Transverse colon (tissue), 4 donors: ENCODE measurements around the gene MB. TPM values are rescaled to one million over a fixed set of nuclear protein-coding genes. Genes with fewer than 3 reads are reported as not detected.

Experiments
- DNase-seq: peaks from one replicate; pipeline ENCODE4 v3.0.0-alpha.2; 2019
- H3K27ac ChIP-seq, 4 donors: fragments of 200-600 bp; sonication (generic); 2 replicates each; pipeline ENCODE4 v1.5.1; 2016 to 2018; ENCODE audit warnings: inconsistent platforms in 4 of 4
- H3K27me3 ChIP-seq: fragments of 200-600 bp; sonication (generic); 2 replicates; pipeline ENCODE4 v1.5.1; 2017; ENCODE audit warnings: inconsistent platforms
- H3K36me3 ChIP-seq, 4 donors: fragments of 200-600 bp; sonication (generic); 2 replicates each; pipeline ENCODE4 v1.5.1; 2017 to 2019; ENCODE audit warnings: inconsistent platforms in 4 of 4
- H3K4me1 ChIP-seq, 4 donors: fragments of 200-600 bp; sonication (generic); 2 replicates each; pipeline ENCODE4 v1.5.1; 2017 to 2020; ENCODE audit warnings: inconsistent platforms in 4 of 4
- H3K4me3 ChIP-seq, 4 donors: fragments of 200-600 bp; sonication (generic); 1 replicate in 1 of 4; 2 replicates in 3 of 4; pipeline versions ENCODE4 v1.5.1 to v1.6.1; 2017 to 2019; ENCODE audit warnings: inconsistent platforms in 4 of 4
- H3K9me3 ChIP-seq, 2 donors: fragments of 200-600 bp; sonication (generic); 2 replicates each; pipeline ENCODE4 v1.5.1; 2017 to 2019; ENCODE audit warnings: inconsistent platforms in 2 of 2
- EP300 ChIP-seq: sonication (generic); formaldehyde crosslinking; IDR thresholded peaks from one replicate; pipeline ENCODE4 v1.6.1; 2017; ENCODE audit warnings: antibody characterized with exemption, low read depth
- POLR2A ChIP-seq: fragments of 450-650 bp; IDR thresholded peaks from one replicate; pipeline ENCODE4 v1.6.1; 2016; ENCODE audit warnings: antibody characterized with exemption, mild to moderate bottlenecking, moderate library complexity
- POLR2AphosphoS5 ChIP-seq, 3 donors: sonication (generic); formaldehyde crosslinking; IDR thresholded peaks; one replicate each; pipeline ENCODE4 v1.6.1; 2016; ENCODE audit warnings: antibody characterized with exemption in 3 of 3
- WGBS, 2 donors: methylation state at CpG; one replicate each; pipeline ENCODE4 v1.1.5; 2018; ENCODE audit warnings: low coverage in 1 of 2; 5-methylcytosine and 5-hydroxymethylcytosine counted together
- in situ Hi-C, 4 donors: fragments of 200-750 bp; cut with MboI; loops; one replicate each; pipeline versions ENCODE4 v1.15.0 to v1.15.1; 2017; ENCODE audit warnings: low sequenced_read_pairs in 3 of 4, low pct_ligation_motif_present in 1 of 4, low pct_unique_long_range_greater_than_20kb in 1 of 4
- intact Hi-C: fragments of 100-400 bp; cut with DNase I; formaldehyde crosslinking; loops from one replicate; pipeline ENCODE4 v1.15.1; 2023; ENCODE audit warnings: low total_unique reads
- total RNA-seq, 4 donors: library from RNA; depleted of rRNA; stranded (reverse); fragments of >200 nt; gene quantifications; one replicate each; pipeline ENCODE4 v1.1.0, GENCODE V29; 2016
- TF ChIP-seq, protein P1 (sequence below), 5 experiments: fragments of 200-600 bp in 3 of 5; fragments of 450-650 bp in 2 of 5; sonication (generic) in 3 of 5; IDR thresholded peaks; 1 replicate in 2 of 5; 2 replicates in 3 of 5; pipeline ENCODE4 v1.5.1; 2016 to 2017; ENCODE audit warnings: antibody characterized with exemption in 5 of 5, inconsistent platforms in 3 of 5, mild to moderate bottlenecking in 2 of 5, moderate library complexity in 1 of 5

The MB gene
- total RNA-seq, 4 donors from 2014 or later: 9.0 to 37.0 (median 15.7) TPM; not detected in 1

- no peak overlapping the region for H3K27ac ChIP-seq
- no peaks in the 10 kb centered on the region for H3K36me3 ChIP-seq
- TF ChIP-seq EP300 (no peak), POLR2A (no peak), POLR2AphosphoS5 (IDR thresholded peaks at IDR 0.05) (no peak)
- TF ChIP-seq, protein P1, sequence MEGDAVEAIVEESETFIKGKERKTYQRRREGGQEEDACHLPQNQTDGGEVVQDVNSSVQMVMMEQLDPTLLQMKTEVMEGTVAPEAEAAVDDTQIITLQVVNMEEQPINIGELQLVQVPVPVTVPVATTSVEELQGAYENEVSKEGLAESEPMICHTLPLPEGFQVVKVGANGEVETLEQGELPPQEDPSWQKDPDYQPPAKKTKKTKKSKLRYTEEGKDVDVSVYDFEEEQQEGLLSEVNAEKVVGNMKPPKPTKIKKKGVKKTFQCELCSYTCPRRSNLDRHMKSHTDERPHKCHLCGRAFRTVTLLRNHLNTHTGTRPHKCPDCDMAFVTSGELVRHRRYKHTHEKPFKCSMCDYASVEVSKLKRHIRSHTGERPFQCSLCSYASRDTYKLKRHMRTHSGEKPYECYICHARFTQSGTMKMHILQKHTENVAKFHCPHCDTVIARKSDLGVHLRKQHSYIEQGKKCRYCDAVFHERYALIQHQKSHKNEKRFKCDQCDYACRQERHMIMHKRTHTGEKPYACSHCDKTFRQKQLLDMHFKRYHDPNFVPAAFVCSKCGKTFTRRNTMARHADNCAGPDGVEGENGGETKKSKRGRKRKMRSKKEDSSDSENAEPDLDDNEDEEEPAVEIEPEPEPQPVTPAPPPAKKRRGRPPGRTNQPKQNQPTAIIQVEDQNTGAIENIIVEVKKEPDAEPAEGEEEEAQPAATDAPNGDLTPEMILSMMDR (IDR thresholded peaks at IDR 0.05): no peak
- no peak overlapping the region for H3K4me3 ChIP-seq
- peaks cover 0 to 8% (median 4%) of the 10 kb centered on the region in 4 donors for H3K4me1 ChIP-seq
- no peaks in the 10 kb centered on the region for H3K9me3 ChIP-seq
- DNase-seq: no peak
- intact Hi-C loops: no loop called here
- in situ Hi-C loops: loop anchor here in 1 of 4 donors (25.0 kb wide), 1 partner anchor 502 kb away; no protein-coding TSS in a partner anchor
- WGBS, 2 donors: 52 to 73% methylated on average over 4 to 10 of the region's 10 CpGs
- no peaks in the 10 kb centered on the region for H3K27me3 ChIP-seq
Measured at GRCh38 chr22:35610741-35611140, 6.4 kb downstream of the MB start.

GRCh38 chr22:35609761-35610160, 7.4 kb downstream of the MB start:
- Histone ChIP-seq H3K9me3 (no peaks in the 10 kb centered on the region), H3K27me3 (no peaks in the 10 kb centered on the region), H3K4me1 (peaks cover 0 to 8% (median 4%) of the 10 kb centered on the region in 4 donors), H3K4me3 (no peak overlapping the region), H3K36me3 (no peaks in the 10 kb centered on the region), H3K27ac (no peak overlapping the region)
- 69 to 82% methylated on average over 4 of the region's 4 CpGs for WGBS, 2 donors
- intact Hi-C loops (no loop called here), in situ Hi-C loops (loop anchor here in 1 of 4 donors (25.0 kb wide), 1 partner anchor 503 kb away; no protein-coding TSS in a partner anchor)
- TF ChIP-seq, protein P1 (IDR thresholded peaks at IDR 0.05): no peak
- TF ChIP-seq EP300: no peak
- no peak for TF ChIP-seq POLR2AphosphoS5 (IDR thresholded peaks at IDR 0.05)
- TF ChIP-seq POLR2A: no peak
- DNase-seq: no peak

DNA sequence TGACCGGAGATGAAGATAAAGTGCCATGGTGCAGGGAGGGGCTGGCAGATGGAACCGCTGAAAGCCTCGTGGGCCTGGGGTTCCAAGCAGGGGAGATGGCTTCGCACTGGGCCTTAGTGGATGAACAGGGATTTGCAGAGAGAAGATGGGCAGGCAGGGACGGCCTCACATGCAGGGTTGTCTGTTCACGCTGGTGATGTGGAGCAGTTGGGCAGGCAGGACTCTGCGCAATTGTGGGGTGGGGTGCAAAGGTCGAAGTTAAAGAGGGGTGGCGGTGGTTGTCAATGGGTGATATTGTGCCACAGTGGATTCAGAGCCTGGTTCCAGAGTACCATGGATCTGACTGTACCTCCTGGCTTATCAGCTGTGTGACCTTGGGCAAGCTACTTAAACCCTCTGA, 7.9 kb downstream of the MB start:
- intact Hi-C loops: no loop called here
- in situ Hi-C loops: loop anchor here in 1 of 4 donors (25.0 kb wide), 1 partner anchor 503 kb away; no protein-coding TSS in a partner anchor
- DNase-seq: no peak
- Histone ChIP-seq H3K4me1 (peaks cover 0 to 8% (median 4%) of the 10 kb centered on the region in 4 donors), H3K9me3 (no peaks in the 10 kb centered on the region), H3K36me3 (no peaks in the 10 kb centered on the region), H3K4me3 (no peak overlapping the region), H3K27ac (no peak overlapping the region), H3K27me3 (no peaks in the 10 kb centered on the region)
- TF ChIP-seq EP300: no peak
- TF ChIP-seq, protein P1 (IDR thresholded peaks at IDR 0.05): no peak
- 93% methylated on average over 9 of the region's 9 CpGs; no CpG with 5 or more reads in 1 of the 2 donors for WGBS, 2 donors

GRCh38 chr22:35608088-35608487, 9.0 kb downstream of the MB start:
- DNase-seq: no peak
- in situ Hi-C loops: loop anchor here in 1 of 4 donors (25.0 kb wide), 1 partner anchor 504 kb away; no protein-coding TSS in a partner anchor
- H3K36me3 ChIP-seq: no peaks in the 10 kb centered on the region
- intact Hi-C loops: no loop called here
- peaks cover 0 to 8% (median 4%) of the 10 kb centered on the region in 4 donors for H3K4me1 ChIP-seq
- no peak overlapping the region for H3K4me3 ChIP-seq
- H3K27me3 ChIP-seq: no peaks in the 10 kb centered on the region
- no peak overlapping the region for H3K27ac ChIP-seq
- no peak for TF ChIP-seq EP300
- no peak for TF ChIP-seq POLR2A
- TF ChIP-seq POLR2AphosphoS5 (IDR thresholded peaks at IDR 0.05): no peak
- H3K9me3 ChIP-seq: no peaks in the 10 kb centered on the region
- 75 to 84% methylated on average over 4 to 11 of the region's 11 CpGs for WGBS, 2 donors
